Ovary (tissue), 9 donors: ENCODE data around the gene TNFRSF4. TPM values are rescaled to one million over a fixed set of nuclear protein-coding genes. Genes with fewer than 3 reads are reported as not detected.

Source experiments
- DNase-seq, 5 donors: peaks; one replicate each; pipeline ENCODE4 v3.0.0-alpha.2; 2019 to 2020
- H3K27ac ChIP-seq, 2 donors: fragments of 200-600 bp; one replicate each; pipeline versions ENCODE4 v1.5.1 to v1.8.0; 2019 to 2022
- H3K27me3 ChIP-seq: fragments of 200-600 bp; one replicate; pipeline ENCODE4 v1.8.0; 2022
- H3K36me3 ChIP-seq: fragments of 200-600 bp; sonication (generic); one replicate; pipeline ENCODE4 v1.5.1; 2019
- H3K4me1 ChIP-seq: one replicate; pipeline ENCODE4 v1.8.1; 2013; ENCODE audit warnings: mild to moderate bottlenecking, moderate library complexity; ENCODE audit not compliant: insufficient read depth
- H3K4me3 ChIP-seq: fragments of 200-600 bp; sonication (generic); one replicate; pipeline ENCODE4 v1.5.1; 2017
- H3K9me3 ChIP-seq, 2 donors: fragments of 200-600 bp in 1 of 2; sonication (generic) in 1 of 2; one replicate each; pipeline versions ENCODE4 v1.5.1 to v1.8.1; 2013 to 2019; ENCODE audit warnings: mild to moderate bottlenecking in 1 of 2, moderate library complexity in 1 of 2
- CTCF ChIP-seq, 3 donors: fragments of 450-650 bp in 2 of 3; fragments of 200-600 bp in 1 of 3; IDR thresholded peaks; one replicate each; pipeline versions ENCODE4 v1.5.1 to v1.8.0; 2016 to 2022; ENCODE audit warnings: antibody characterized with exemption in 3 of 3, mild to moderate bottlenecking in 1 of 3
- EP300 ChIP-seq: sonication (generic); formaldehyde crosslinking; IDR thresholded peaks from one replicate; pipeline ENCODE4 v1.6.1; 2017; ENCODE audit warnings: antibody characterized with exemption
- POLR2A ChIP-seq: fragments of 450-650 bp; IDR thresholded peaks from one replicate; pipeline ENCODE4 v1.6.1; 2017; ENCODE audit warnings: antibody characterized with exemption, mild to moderate bottlenecking, moderate library complexity
- WGBS, 3 donors: extraction: QIAGEN DNeasy Blood & Tissue Kit in 1 of 3; methylation state at CpG; one replicate each; pipeline versions ENCODE4 v1.1.5 to v1.1.7; 2013 to 2017; 5-methylcytosine and 5-hydroxymethylcytosine counted together
- intact Hi-C, 4 donors: fragments of 100-400 bp; cut with DNase I; formaldehyde crosslinking; loops; one replicate each; pipeline versions ENCODE4 v1.11.0 to v1.15.1; 2022 to 2023
- microRNA counts: library from miRNA; unstranded; fragments of <30 nt; microRNA quantifications from one replicate; lab custom pipeline; 2016
- microRNA-seq, 3 donors: library from miRNA; unstranded; fragments of <30 nt; microRNA quantifications; one replicate each; pipeline versions ENCODE4 to v1.2.0, GENCODE V29; 2019 to 2020
- polyA plus RNA-seq, 2 donors: library from polyadenylated mRNA; stranded (reverse); fragments of 200-250 nt in 1 of 2; fragments of 350-450 nt in 1 of 2; fragmentation: Illumina TruSeq in 1 of 2; extraction: RNeasy Lipid Tissue Mini Kit (QIAGEN cat#74804) in 1 of 2; gene quantifications; one replicate each; pipeline ENCODE4 v1.2.3, GENCODE V29; 2013 to 2014
- small RNA-seq: library from RNA; depleted of rRNA; stranded (forward); fragments of <200 nt; gene quantifications from one replicate; pipeline ENCODE3, GENCODE V24; 2016
- total RNA-seq, 7 donors: library from RNA; depleted of rRNA in 2 of 7; stranded (reverse); fragments of >200 nt in 2 of 7; fragmentation: NEBNext Ultra II Directional in 3 of 7; extraction: Animal tissue kit (Norgen Biotek cat#: 25700) in 3 of 7; gene quantifications; one replicate each; pipeline versions ENCODE4 v1.1.0 to v1.2.4, GENCODE V29; 2016 to 2023
- donor health status: DM: no; HTN: no; CAD: no; lungs with moderate emphysema.
- donor health status: DM: no; HTN: no; CAD: no.
- donor health status: Bipolar disorder and iron deficiency.
- donor health status: DM: yes; HTN: yes; CAD: no.
- donor health status: DM: no; HTN: no; CAD: no.
- donor health status: DM: yes; HTN: yes; CAD: no.

TNFRSF4 gene
- total and polyA plus RNA-seq, 9 donors: 0.37 to 2.5 (median 0.89) TPM; not detected in 1

GRCh38 chr1:1161683-1162079, 52.3 kb downstream of the TNFRSF4 start:
- WGBS, 3 donors: 28 to 50% (median 34%) methylated on average over 10 to 17 of the region's 17 CpGs
- Histone ChIP-seq H3K27ac (no peak overlapping the region), H3K9me3 (no peaks in the 10 kb centered on the region), H3K4me3 (no peak overlapping the region), H3K36me3 (no peaks in the 10 kb centered on the region), H3K27me3 (no peaks in the 10 kb centered on the region), H3K4me1 (peaks cover 5% of the 10 kb centered on the region)
- no peak for TF ChIP-seq CTCF (IDR thresholded peaks at IDR 0.05)
- TF ChIP-seq EP300: no peak
- no peak for TF ChIP-seq POLR2A
- intact Hi-C loops: no loop called here
- DNase-seq: no peak

MicroRNAs within 50 kb of the gene (microRNA counts, 767-probe panel; counts per million panel counts)
- microRNA hsa-miR-200a-3p (lab: Ali Mortazavi, UCI): 530 counts per million, percentile 78 among the panel's probes with 10 or more counts
- microRNA hsa-miR-200b-3p (lab: Ali Mortazavi, UCI): 1,082 counts per million, percentile 79 among the panel's probes with 10 or more counts
- microRNA hsa-miR-429 (lab: Ali Mortazavi, UCI): 530 counts per million, percentile 78 among the panel's probes with 10 or more counts

Small RNA genes lying within 50 kb of the gene (microRNA-seq; reads per million reads assigned to microRNA genes)
- 1.1 to 80.3 (median 3.8) reads per million in 3 donors for gene MIR200A
- gene MIR200B: 7.1 to 332 (median 58.5) reads per million in 3 donors
- gene MIR429: 1.4 to 47.3 (median 6.0) reads per million in 3 donors

Small RNA genes lying within 50 kb of the gene (small RNA-seq; reads per million reads assigned to genes)
- gene MIR200A (0.45 reads per million), gene MIR200B (7.7 reads per million, percentile 83 among the genes with 10 or more reads in this experiment), gene MIR429 (0.30 reads per million)

Other genes with a start within 250 kb of the TNFRSF4 start
- gene PLEKHN1, start 247.7 kb downstream of the TNFRSF4 start, total RNA-seq: under 1 TPM in 5 of 7 donors, not detected in 2; 0.12 to 0.34 (median 0.20) TPM
- gene PLEKHN1, start 247.7 kb downstream of the TNFRSF4 start, polyA plus RNA-seq: under 1 TPM in 1 of 2 donors, not detected in 1; 0.10 TPM
- under 1 TPM in 4 of 7 donors, not detected in 3; 0.07 to 0.32 (median 0.22) TPM for gene PERM1, start 232.1 kb downstream of the TNFRSF4 start, total RNA-seq
- gene PERM1, start 232.1 kb downstream of the TNFRSF4 start, polyA plus RNA-seq: under 1 TPM in 1 of 2 donors, not detected in 1; 0.34 TPM
- 10 to 100 TPM in 3 of 7 donors, 1 to 10 TPM in 4; 4.5 to 76.2 (median 6.1) TPM for gene HES4, start 214.1 kb downstream of the TNFRSF4 start, total RNA-seq
- 1 to 10 TPM in 1 of 2 donors, not detected in 1; 8.4 TPM for gene HES4, start 214.1 kb downstream of the TNFRSF4 start, polyA plus RNA-seq
- gene ISG15, start 200.7 kb downstream of the TNFRSF4 start, total RNA-seq: 10 to 100 TPM in 6 of 7 donors, 1 to 10 TPM in 1; 7.8 to 37.3 (median 11.4) TPM
- 10 to 100 TPM in 1 of 2 donors, not detected in 1; 83.5 TPM for gene ISG15, start 200.7 kb downstream of the TNFRSF4 start, polyA plus RNA-seq
- 100 to 1,000 TPM in 1 of 7 donors, 10 to 100 TPM in 6; 10.0 to 138 (median 14.4) TPM for gene AGRN, start 194.0 kb downstream of the TNFRSF4 start, total RNA-seq
- 10 to 100 TPM in 1 of 2 donors, 1 to 10 TPM in 1; 2.7 to 13.6 TPM for gene AGRN, start 194.0 kb downstream of the TNFRSF4 start, polyA plus RNA-seq
- under 1 TPM in 2 of 7 donors, not detected in 5; 0.36 to 0.92 TPM for gene RNF223, start 139.8 kb downstream of the TNFRSF4 start, total RNA-seq
- gene RNF223, start 139.8 kb downstream of the TNFRSF4 start, polyA plus RNA-seq: not detected
- gene C1orf159, start 98.1 kb downstream of the TNFRSF4 start, total RNA-seq: 10 to 100 TPM in 4 of 7 donors, 1 to 10 TPM in 3; 5.3 to 22.1 (median 10.7) TPM
- 1 to 10 TPM in 1 of 2 donors, under 1 TPM in 1; 0.28 to 8.5 TPM for gene C1orf159, start 98.1 kb downstream of the TNFRSF4 start, polyA plus RNA-seq
- gene TTLL10, start 40.3 kb downstream of the TNFRSF4 start, total RNA-seq: 1 to 10 TPM in 3 of 7 donors, under 1 TPM in 2, not detected in 2; 0.60 to 7.0 (median 1.1) TPM
- not detected for gene TTLL10, start 40.3 kb downstream of the TNFRSF4 start, polyA plus RNA-seq
- 1 to 10 TPM in 1 of 7 donors, under 1 TPM in 2, not detected in 4; 0.23 to 1.4 (median 0.41) TPM for gene TNFRSF18, start 7.6 kb downstream of the TNFRSF4 start, total RNA-seq
- gene TNFRSF18, start 7.6 kb downstream of the TNFRSF4 start, polyA plus RNA-seq: under 1 TPM in 1 of 2 donors, not detected in 1; 0.10 TPM
- 100 to 1,000 TPM in 4 of 7 donors, 10 to 100 TPM in 3; 57.1 to 145 (median 116) TPM for gene SDF4, start 17.8 kb upstream of the TNFRSF4 start, total RNA-seq
- 100 to 1,000 TPM in 1 of 2 donors, 10 to 100 TPM in 1; 32.5 to 128 TPM for gene SDF4, start 17.8 kb upstream of the TNFRSF4 start, polyA plus RNA-seq
- gene B3GALT6, start 18.1 kb upstream of the TNFRSF4 start, total RNA-seq: 10 to 100 TPM; 13.0 to 21.9 (median 18.0) TPM
- gene B3GALT6, start 18.1 kb upstream of the TNFRSF4 start, polyA plus RNA-seq: 1 to 10 TPM; 7.0 to 9.4 TPM
- gene C1QTNF12, start 32.6 kb upstream of the TNFRSF4 start, total RNA-seq: 1 to 10 TPM in 5 of 7 donors, under 1 TPM in 2; 0.92 to 4.8 (median 1.5) TPM
- 1 to 10 TPM in 1 of 2 donors, not detected in 1; 1.2 TPM for gene C1QTNF12, start 32.6 kb upstream of the TNFRSF4 start, polyA plus RNA-seq
- 10 to 100 TPM; 35.8 to 55.6 (median 49.3) TPM for gene UBE2J2, start 59.7 kb upstream of the TNFRSF4 start, total RNA-seq
- 10 to 100 TPM; 36.0 to 40.4 TPM for gene UBE2J2, start 59.7 kb upstream of the TNFRSF4 start, polyA plus RNA-seq
- 10 to 100 TPM in 1 of 7 donors, 1 to 10 TPM in 6; 6.3 to 10.2 (median 9.1) TPM for gene SCNN1D, start 66.3 kb upstream of the TNFRSF4 start, total RNA-seq
- gene SCNN1D, start 66.3 kb upstream of the TNFRSF4 start, polyA plus RNA-seq: 1 to 10 TPM in 1 of 2 donors, under 1 TPM in 1; 0.27 to 7.9 TPM
- 10 to 100 TPM; 23.1 to 62.4 (median 46.4) TPM for gene ACAP3, start 93.8 kb upstream of the TNFRSF4 start, total RNA-seq
- gene ACAP3, start 93.8 kb upstream of the TNFRSF4 start, polyA plus RNA-seq: 10 to 100 TPM in 1 of 2 donors, 1 to 10 TPM in 1; 3.5 to 33.4 TPM
- 10 to 100 TPM; 12.5 to 27.6 (median 21.7) TPM for gene PUSL1, start 94.4 kb upstream of the TNFRSF4 start, total RNA-seq
- gene PUSL1, start 94.4 kb upstream of the TNFRSF4 start, polyA plus RNA-seq: 10 to 100 TPM in 1 of 2 donors, under 1 TPM in 1; 0.18 to 14.7 TPM
- gene INTS11, start 110.5 kb upstream of the TNFRSF4 start, total RNA-seq: 100 to 1,000 TPM; 102 to 135 (median 109) TPM
- gene INTS11, start 110.5 kb upstream of the TNFRSF4 start, polyA plus RNA-seq: 100 to 1,000 TPM in 1 of 2 donors, 10 to 100 TPM in 1; 72.6 to 119 TPM
- gene CPTP, start 110.6 kb upstream of the TNFRSF4 start, total RNA-seq: 10 to 100 TPM; 13.8 to 21.0 (median 14.8) TPM
- 10 to 100 TPM in 1 of 2 donors, 1 to 10 TPM in 1; 2.4 to 18.3 TPM for gene CPTP, start 110.6 kb upstream of the TNFRSF4 start, polyA plus RNA-seq
- under 1 TPM in 6 of 7 donors, not detected in 1; 0.07 to 0.40 (median 0.23) TPM for gene TAS1R3, start 117.1 kb upstream of the TNFRSF4 start, total RNA-seq
- under 1 TPM in 1 of 2 donors, not detected in 1; 0.24 TPM for gene TAS1R3, start 117.1 kb upstream of the TNFRSF4 start, polyA plus RNA-seq
- gene DVL1, start 135.3 kb upstream of the TNFRSF4 start, total RNA-seq: 10 to 100 TPM; 38.0 to 85.2 (median 64.9) TPM
- gene DVL1, start 135.3 kb upstream of the TNFRSF4 start, polyA plus RNA-seq: 10 to 100 TPM in 1 of 2 donors, 1 to 10 TPM in 1; 2.1 to 51.2 TPM
- 100 to 1,000 TPM in 5 of 7 donors, 10 to 100 TPM in 2; 63.8 to 206 (median 131) TPM for gene MXRA8, start 144.4 kb upstream of the TNFRSF4 start, total RNA-seq
- gene MXRA8, start 144.4 kb upstream of the TNFRSF4 start, polyA plus RNA-seq: 100 to 1,000 TPM in 1 of 2 donors, 10 to 100 TPM in 1; 40.3 to 193 TPM
- 10 to 100 TPM; 63.7 to 94.0 (median 73.2) TPM for gene AURKAIP1, start 161.1 kb upstream of the TNFRSF4 start, total RNA-seq
- 10 to 100 TPM in 1 of 2 donors, 1 to 10 TPM in 1; 6.0 to 81.3 TPM for gene AURKAIP1, start 161.1 kb upstream of the TNFRSF4 start, polyA plus RNA-seq
- 100 to 1,000 TPM; 159 to 245 (median 196) TPM for gene CCNL2, start 185.2 kb upstream of the TNFRSF4 start, total RNA-seq
- 100 to 1,000 TPM in 1 of 2 donors, 10 to 100 TPM in 1; 71.1 to 217 TPM for gene CCNL2, start 185.2 kb upstream of the TNFRSF4 start, polyA plus RNA-seq
- 100 to 1,000 TPM in 1 of 7 donors, 10 to 100 TPM in 6; 79.9 to 130 (median 93.1) TPM for gene MRPL20, start 193.1 kb upstream of the TNFRSF4 start, total RNA-seq
- 100 to 1,000 TPM; 113 to 120 TPM for gene MRPL20, start 193.1 kb upstream of the TNFRSF4 start, polyA plus RNA-seq
- 10 to 100 TPM in 5 of 7 donors, 1 to 10 TPM in 2; 4.5 to 48.8 (median 16.4) TPM for gene ANKRD65, start 207.1 kb upstream of the TNFRSF4 start, total RNA-seq
- gene ANKRD65, start 207.1 kb upstream of the TNFRSF4 start, polyA plus RNA-seq: 10 to 100 TPM in 1 of 2 donors, 1 to 10 TPM in 1; 5.0 to 13.3 TPM
- gene VWA1, start 221.5 kb upstream of the TNFRSF4 start, total RNA-seq: 10 to 100 TPM; 11.1 to 73.5 (median 44.9) TPM
- gene VWA1, start 221.5 kb upstream of the TNFRSF4 start, polyA plus RNA-seq: 10 to 100 TPM in 1 of 2 donors, under 1 TPM in 1; 0.20 to 14.2 TPM
- 1 to 10 TPM in 6 of 7 donors, under 1 TPM in 1; 0.53 to 5.3 (median 3.6) TPM for gene ATAD3C, start 235.5 kb upstream of the TNFRSF4 start, total RNA-seq
- 1 to 10 TPM in 1 of 2 donors, under 1 TPM in 1; 0.83 to 4.3 TPM for gene ATAD3C, start 235.5 kb upstream of the TNFRSF4 start, polyA plus RNA-seq